Measurements from ENCODE around the gene MRPS6. TPM values are rescaled to one million over a fixed set of nuclear protein-coding genes. Genes with fewer than 3 reads are reported as not detected.

The MRPS6 gene
- total and polyA plus RNA-seq, 7 donors = 41.0 to 118 (median 78.8) TPM

GRCh38 chr21:34061983-34062382, 11.4 kb upstream of the MRPS6 start:
- no peak for DNase-seq
- H3K27me3 ChIP-seq = no peaks in the 10 kb centered on the region
- no peak for TF ChIP-seq POLR2AphosphoS5 (IDR thresholded peaks at IDR 0.05)
- no peak for TF ChIP-seq EP300 (IDR thresholded peaks at IDR 0.05)
- TF ChIP-seq CTCF (IDR thresholded peaks at IDR 0.05) = no peak
- no peak for TF ChIP-seq POLR2A (IDR thresholded peaks at IDR 0.05)
- 92 to 94% methylated on average over 3 of the region's 3 CpGs for WGBS, 2 donors
- intact Hi-C loops (cut with DNase I) = no loop called here
- no peaks in the 10 kb centered on the region for H3K36me3 ChIP-seq
- no peak overlapping the region for H3K4me3 ChIP-seq
- H3K27ac ChIP-seq = no peak overlapping the region
- H3K4me1 ChIP-seq = no peaks in the 10 kb centered on the region
- H3K9me3 ChIP-seq = no peaks in the 10 kb centered on the region

DNA sequence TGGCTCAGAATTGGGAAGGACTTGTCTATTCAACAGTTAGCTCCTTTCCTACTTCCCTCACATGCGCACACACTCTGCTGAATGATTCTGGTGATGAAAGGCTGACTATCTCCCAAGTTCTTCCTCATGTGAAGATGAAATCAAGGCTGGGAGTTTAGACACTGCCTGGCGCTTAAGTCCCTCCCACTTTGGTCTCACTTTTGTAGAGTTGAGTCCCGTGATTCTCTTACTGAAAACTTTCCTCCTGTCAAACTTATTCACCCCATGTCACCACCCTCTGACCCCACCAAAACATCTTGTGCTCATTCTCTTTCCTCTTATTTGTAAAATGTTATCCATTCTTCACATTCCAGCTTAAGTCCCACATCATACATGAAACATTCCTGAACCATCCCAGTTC, 8.4 kb upstream of the MRPS6 start:
- Histone ChIP-seq H3K27me3 (no peaks in the 10 kb centered on the region), H3K27ac (no peak overlapping the region), H3K36me3 (no peaks in the 10 kb centered on the region), H3K9me3 (no peaks in the 10 kb centered on the region), H3K4me1 (no peaks in the 10 kb centered on the region), H3K4me3 (no peak overlapping the region)
- TF ChIP-seq POLR2A (IDR thresholded peaks at IDR 0.05) (no peak), EP300 (IDR thresholded peaks at IDR 0.05) (no peak), POLR2AphosphoS5 (IDR thresholded peaks at IDR 0.05) (no peak), CTCF (IDR thresholded peaks at IDR 0.05) (no peak)
- intact Hi-C loops (cut with DNase I) = no loop called here
- no peak for DNase-seq
- 78 to 85% methylated on average over 3 of the region's 3 CpGs for WGBS, 2 donors

DNA sequence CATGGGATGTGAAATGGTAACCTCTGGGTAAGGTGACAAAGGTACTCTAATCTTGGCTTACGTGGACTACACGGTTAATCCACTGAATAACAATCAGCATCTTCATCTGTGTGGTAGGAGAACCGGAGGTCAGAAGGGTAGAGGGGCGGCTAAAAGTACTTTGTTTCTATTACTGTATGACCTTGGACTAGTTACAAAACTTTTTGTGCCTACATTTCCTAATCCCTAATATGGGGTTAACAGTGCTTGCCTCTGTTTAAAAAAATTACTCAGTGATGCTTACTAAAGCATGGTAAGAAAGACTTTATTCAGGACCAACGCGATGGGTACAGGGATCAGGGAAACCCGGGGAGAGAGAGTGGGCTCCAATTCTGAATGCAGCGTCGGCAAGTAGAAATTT, 1.7 kb upstream of the MRPS6 start:
- WGBS, 2 donors = 92 to 94% methylated on average over 9 of the region's 9 CpGs
- Histone ChIP-seq H3K9me3 (no peaks in the 10 kb centered on the region), H3K27ac (peak overlapping the region in 3 of 4 donors; percentile 82 to 93 (median 92)), H3K27me3 (no peaks in the 10 kb centered on the region), H3K4me3 (no peak overlapping the region), H3K4me1 (peaks cover 0 to 30% (median 27%) of the 10 kb centered on the region in 4 donors), H3K36me3 (no peaks in the 10 kb centered on the region)
- TF ChIP-seq POLR2A (IDR thresholded peaks at IDR 0.05) = no peak
- TF ChIP-seq CTCF (IDR thresholded peaks at IDR 0.05) = no peak
- TF ChIP-seq EP300 (IDR thresholded peaks at IDR 0.05) = no peak
- TF ChIP-seq POLR2AphosphoS5 (IDR thresholded peaks at IDR 0.05) = no peak
- DNase-seq = no peak
- intact Hi-C loops (cut with DNase I) = loop anchor here (2.0 to 10.0 kb wide), 5 partner anchors 59 to 427 kb away; partner anchors contain the start of genes CRYZL1 and ITSN1

DNA sequence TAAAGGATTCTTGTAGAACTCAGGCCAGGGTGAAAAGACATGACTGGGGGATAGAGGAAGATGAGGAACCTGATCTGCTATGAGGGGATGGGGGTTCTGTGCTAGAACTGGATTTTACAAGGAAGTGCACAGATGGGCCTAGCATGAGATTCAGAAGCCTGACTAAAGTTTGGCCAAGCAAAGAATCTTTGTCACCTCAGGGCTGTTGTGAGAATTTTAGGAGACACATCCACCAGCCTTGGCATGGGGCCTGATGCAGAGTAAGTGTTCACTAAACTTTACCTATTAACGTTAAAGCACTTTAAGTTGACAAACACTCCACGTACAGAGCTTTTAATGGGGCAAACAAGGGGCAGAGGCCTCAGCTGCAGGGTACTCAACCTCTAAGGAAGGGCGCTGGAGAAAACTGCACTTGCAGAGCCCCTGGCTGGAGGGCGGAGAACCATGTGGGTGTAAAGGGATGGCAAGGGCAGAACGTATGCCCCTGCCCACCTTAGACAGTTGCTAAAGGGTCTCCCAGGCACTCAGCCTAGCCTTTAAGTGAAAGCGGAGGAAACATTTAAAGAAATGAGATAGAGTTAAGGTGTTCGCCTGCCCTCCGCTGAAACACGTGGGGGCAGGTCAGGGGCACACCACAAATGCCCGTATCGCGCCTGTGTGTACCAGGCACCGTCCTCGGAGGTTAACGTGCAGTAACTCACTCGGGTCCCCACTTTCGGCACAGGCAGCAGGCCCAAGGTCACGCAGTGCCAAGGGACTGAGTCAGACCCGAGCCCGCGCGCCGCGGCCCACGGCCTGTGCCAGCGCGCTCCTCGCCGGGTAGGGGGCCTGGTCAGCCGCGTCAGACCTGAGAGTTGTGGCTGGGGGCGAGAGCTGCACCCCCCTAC, 990 bp upstream of the MRPS6 start:
- H3K27ac ChIP-seq = peak overlapping the region; percentile 82 to 93 (median 88)
- H3K4me3 ChIP-seq = peak overlapping the region; percentile 25 to 81 (median 70)
- H3K36me3 ChIP-seq = no peaks in the 10 kb centered on the region
- peak; percentile 79 for DNase-seq
- H3K9me3 ChIP-seq = no peaks in the 10 kb centered on the region
- H3K27me3 ChIP-seq = no peaks in the 10 kb centered on the region
- intact Hi-C loops (cut with DNase I) = loop anchor here (2.0 to 10.0 kb wide), 5 partner anchors 58 to 428 kb away; partner anchors contain the start of genes CRYZL1 and ITSN1
- 46 to 53% methylated on average over 32 of the region's 32 CpGs for WGBS, 2 donors
- TF ChIP-seq CTCF (IDR thresholded peaks at IDR 0.05) = no peak
- no peak for TF ChIP-seq POLR2A (IDR thresholded peaks at IDR 0.05)
- no peak for TF ChIP-seq POLR2AphosphoS5 (IDR thresholded peaks at IDR 0.05)
- TF ChIP-seq EP300 (IDR thresholded peaks at IDR 0.05) = no peak
- H3K4me1 ChIP-seq = peaks cover 0 to 37% (median 35%) of the 10 kb centered on the region in 4 donors
